Panc1 (cell line): ENCODE data around the gene NWD2.

Experiments used
- CTCF ChIP-seq: fragments of 450-650 bp; IDR thresholded peaks from 2 replicates; pipeline ENCODE4 v1.5.1; 2017; ENCODE audit warnings: mild to moderate bottlenecking
- REST ChIP-seq, 2 experiments: IDR thresholded peaks; 2 replicates each; pipeline ENCODE4 v1.6.1; 2011 to 2012; ENCODE audit warnings: low read depth in 2 of 2, control low read depth in 1 of 2, low read length in 1 of 2, mild to moderate bottlenecking in 1 of 2, moderate library complexity in 1 of 2; ENCODE audit not compliant: insufficient read depth in 1 of 2
- SIN3A ChIP-seq: IDR thresholded peaks from 2 replicates; pipeline ENCODE4 v1.6.1; 2012; ENCODE audit warnings: low read depth, mild to moderate bottlenecking, low read length, moderate library complexity, borderline replicate concordance; ENCODE audit not compliant: insufficient read depth

DNA sequence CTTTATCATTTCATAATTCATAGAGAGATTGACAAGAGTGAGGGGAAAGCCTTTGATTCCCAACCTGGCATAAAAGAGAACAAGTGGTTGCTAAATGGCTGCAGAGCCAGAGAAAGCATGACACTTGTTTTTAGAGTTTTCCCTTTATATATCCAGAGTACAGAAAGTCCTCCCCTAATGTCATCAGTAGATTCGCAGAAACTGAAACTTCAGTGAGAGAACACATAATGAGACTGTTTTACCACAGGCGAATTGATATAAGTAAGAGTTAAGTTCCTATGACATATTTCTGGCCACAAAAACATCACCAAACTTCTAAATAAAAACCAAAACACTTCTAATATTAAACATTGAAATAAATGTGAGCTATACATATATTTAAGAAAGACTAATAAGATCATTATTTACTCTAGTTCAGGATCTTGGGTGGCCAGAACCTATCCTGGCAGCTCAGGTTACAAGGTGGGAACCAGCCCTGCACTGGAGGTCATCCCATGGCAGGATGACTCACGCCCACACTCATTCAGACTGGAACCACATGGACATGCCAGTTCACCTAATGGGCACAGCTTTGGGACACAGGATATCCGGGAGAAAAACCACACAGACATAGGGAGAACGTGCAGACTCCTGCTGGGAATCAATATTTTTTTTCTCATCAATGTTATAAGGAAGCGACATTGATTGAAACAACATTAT lies 35.5 kb downstream of the NWD2 start:
- TF ChIP-seq CTCF (no peak), SIN3A (no peak), REST (IDR thresholded peaks at IDR 0.05; ENCODE audit: insufficient read depth in 1 of 2, low read depth in 2 of 2, low read length in 1 of 2) (no peak)
